ENCODE results near the gene ADAM19. TPM values are rescaled to one million over a fixed set of nuclear protein-coding genes. Genes with fewer than 3 reads are reported as not detected.

The ADAM19 gene
- total RNA-seq, 1 donor from 2014 or later = 64.5 TPM

GRCh38 chr5:157479166-157479565 is 96.4 kb downstream of the ADAM19 start:
- no peak overlapping the region for H3K4me3 Mint-ChIP-seq (ENCODE audit: unreplicated experiment)
- H3K27me3 Mint-ChIP-seq (ENCODE audit: unreplicated experiment) = no peaks in the 10 kb centered on the region
- H3K27ac Mint-ChIP-seq (ENCODE audit: unreplicated experiment) = no peak overlapping the region
- peaks cover 28% of the 10 kb centered on the region for H3K36me3 Mint-ChIP-seq (ENCODE audit: unreplicated experiment)
- no peak for DNase-seq (ENCODE audit: extremely low spot score, unreplicated experiment)
- TF ChIP-seq CTCF (IDR thresholded peaks at IDR 0.05) = no peak
- H3K9me3 Mint-ChIP-seq (ENCODE audit: unreplicated experiment) = no peaks in the 10 kb centered on the region
- H3K4me1 Mint-ChIP-seq (ENCODE audit: unreplicated experiment) = peaks cover 28% of the 10 kb centered on the region

- no peak for DNase-seq (ENCODE audit: extremely low spot score, unreplicated experiment)
- TF ChIP-seq CTCF (IDR thresholded peaks at IDR 0.05) = no peak
- H3K4me3 Mint-ChIP-seq (ENCODE audit: unreplicated experiment) = no peak overlapping the region
- H3K27ac Mint-ChIP-seq (ENCODE audit: unreplicated experiment) = peak overlapping the region; percentile 23
- H3K9me3 Mint-ChIP-seq (ENCODE audit: unreplicated experiment) = no peaks in the 10 kb centered on the region
- H3K4me1 Mint-ChIP-seq (ENCODE audit: unreplicated experiment) = peaks cover 32% of the 10 kb centered on the region
- peaks cover 25% of the 10 kb centered on the region for H3K36me3 Mint-ChIP-seq (ENCODE audit: unreplicated experiment)
- no peaks in the 10 kb centered on the region for H3K27me3 Mint-ChIP-seq (ENCODE audit: unreplicated experiment)
These were observed 96.8 kb downstream of the ADAM19 start for GRCh38 chr5:157478726-157479125.

- TF ChIP-seq CTCF (IDR thresholded peaks at IDR 0.05) = no peak
- Mint-ChIP-seq H3K27ac (ENCODE audit: unreplicated experiment) (peak overlapping the region; percentile 23), H3K4me3 (ENCODE audit: unreplicated experiment) (no peak overlapping the region), H3K27me3 (ENCODE audit: unreplicated experiment) (no peaks in the 10 kb centered on the region), H3K4me1 (ENCODE audit: unreplicated experiment) (peaks cover 40% of the 10 kb centered on the region), H3K36me3 (ENCODE audit: unreplicated experiment) (peaks cover 23% of the 10 kb centered on the region), H3K9me3 (ENCODE audit: unreplicated experiment) (no peaks in the 10 kb centered on the region)
- DNase-seq (ENCODE audit: extremely low spot score, unreplicated experiment) = no peak
These were observed 97.6 kb downstream of the ADAM19 start for GRCh38 chr5:157477814-157478494.

GRCh38 chr5:157476702-157477408 is 98.7 kb downstream of the ADAM19 start:
- peak; percentile 90 for TF ChIP-seq CTCF (IDR thresholded peaks at IDR 0.05)
- Mint-ChIP-seq H3K27me3 (ENCODE audit: unreplicated experiment) (no peaks in the 10 kb centered on the region), H3K4me1 (ENCODE audit: unreplicated experiment) (peaks cover 43% of the 10 kb centered on the region), H3K4me3 (ENCODE audit: unreplicated experiment) (no peak overlapping the region), H3K27ac (ENCODE audit: unreplicated experiment) (peak overlapping the region; percentile 58), H3K9me3 (ENCODE audit: unreplicated experiment) (no peaks in the 10 kb centered on the region), H3K36me3 (ENCODE audit: unreplicated experiment) (peaks cover 14% of the 10 kb centered on the region)
- no peak for DNase-seq (ENCODE audit: extremely low spot score, unreplicated experiment)

- peak overlapping the region; percentile 76 for H3K27ac Mint-ChIP-seq (ENCODE audit: unreplicated experiment)
- no peaks in the 10 kb centered on the region for H3K27me3 Mint-ChIP-seq (ENCODE audit: unreplicated experiment)
- TF ChIP-seq CTCF (IDR thresholded peaks at IDR 0.05) = no peak
- DNase-seq (ENCODE audit: extremely low spot score, unreplicated experiment) = no peak
- H3K9me3 Mint-ChIP-seq (ENCODE audit: unreplicated experiment) = no peaks in the 10 kb centered on the region
- no peak overlapping the region for H3K4me3 Mint-ChIP-seq (ENCODE audit: unreplicated experiment)
- peaks cover 10% of the 10 kb centered on the region for H3K36me3 Mint-ChIP-seq (ENCODE audit: unreplicated experiment)
- peaks cover 43% of the 10 kb centered on the region for H3K4me1 Mint-ChIP-seq (ENCODE audit: unreplicated experiment)
These were observed 100.1 kb downstream of the ADAM19 start for GRCh38 chr5:157475432-157475831.

Measured in osteocyte (in vitro differentiated cells).